OCI-LY3 (cell line): ENCODE measurements around the gene GSTT2B.
"Not testable (repeated sequence)": the region's sequence is repeated elsewhere in the genome, so short reads cannot be mapped to it uniquely, and the experiment has no call there.

Source experiments
- EZH2phosphoT487 ChIP-seq: fragments of 200-600 bp; shearing (Covaris generic); IDR thresholded peaks from 2 replicates; pipeline ENCODE4 v1.6.1; 2018; ENCODE audit warnings: antibody characterized with exemption, mixed run types, low read depth
- TF ChIP-seq, protein P1 (sequence below): fragments of 200-600, 300-600 bp; sonication (generic); IDR thresholded peaks from 2 replicates; pipeline ENCODE4 v1.5.1; 2014; ENCODE audit warnings: antibody characterized with exemption, low read length, low read depth

- TF ChIP-seq, protein P1, sequence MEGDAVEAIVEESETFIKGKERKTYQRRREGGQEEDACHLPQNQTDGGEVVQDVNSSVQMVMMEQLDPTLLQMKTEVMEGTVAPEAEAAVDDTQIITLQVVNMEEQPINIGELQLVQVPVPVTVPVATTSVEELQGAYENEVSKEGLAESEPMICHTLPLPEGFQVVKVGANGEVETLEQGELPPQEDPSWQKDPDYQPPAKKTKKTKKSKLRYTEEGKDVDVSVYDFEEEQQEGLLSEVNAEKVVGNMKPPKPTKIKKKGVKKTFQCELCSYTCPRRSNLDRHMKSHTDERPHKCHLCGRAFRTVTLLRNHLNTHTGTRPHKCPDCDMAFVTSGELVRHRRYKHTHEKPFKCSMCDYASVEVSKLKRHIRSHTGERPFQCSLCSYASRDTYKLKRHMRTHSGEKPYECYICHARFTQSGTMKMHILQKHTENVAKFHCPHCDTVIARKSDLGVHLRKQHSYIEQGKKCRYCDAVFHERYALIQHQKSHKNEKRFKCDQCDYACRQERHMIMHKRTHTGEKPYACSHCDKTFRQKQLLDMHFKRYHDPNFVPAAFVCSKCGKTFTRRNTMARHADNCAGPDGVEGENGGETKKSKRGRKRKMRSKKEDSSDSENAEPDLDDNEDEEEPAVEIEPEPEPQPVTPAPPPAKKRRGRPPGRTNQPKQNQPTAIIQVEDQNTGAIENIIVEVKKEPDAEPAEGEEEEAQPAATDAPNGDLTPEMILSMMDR = not testable (repeated sequence)
- not testable (repeated sequence) for TF ChIP-seq EZH2phosphoT487
Measured at GRCh38 chr22:23980567-23980966, 19.6 kb upstream of the GSTT2B start.
